Endodermal cell (in vitro differentiated cells): ENCODE results near the gene TP53BP1. TPM values are rescaled to one million over a fixed set of nuclear protein-coding genes. Genes with fewer than 3 reads are reported as not detected.

Source experiments
- DNase-seq: peaks from one replicate; pipeline ENCODE4 v3.0.0-alpha.2; 2017
- H3K27ac ChIP-seq: 2 replicates; pipeline ENCODE4 v1.5.1; 2013; ENCODE audit warnings: mild to moderate bottlenecking, low read depth, low read length, moderate library complexity
- H3K27me3 ChIP-seq: 2 replicates; pipeline ENCODE4 v1.6.1; 2013; ENCODE audit warnings: mild to moderate bottlenecking, low read length, moderate library complexity; ENCODE audit not compliant: insufficient read depth, control insufficient read depth, poor library complexity, severe bottlenecking
- H3K36me3 ChIP-seq: 2 replicates; pipeline ENCODE4 v1.7.0; 2013; ENCODE audit warnings: mild to moderate bottlenecking, low read length, moderate library complexity; ENCODE audit not compliant: control insufficient read depth, insufficient read depth
- H3K4me1 ChIP-seq: one replicate; pipeline ENCODE4 v1.7.0; 2013; ENCODE audit warnings: low read length; ENCODE audit not compliant: control insufficient read depth, insufficient read depth
- H3K4me3 ChIP-seq: 2 replicates; pipeline ENCODE4 v1.5.1; 2013; ENCODE audit warnings: mild to moderate bottlenecking, low read length, moderate library complexity
- H3K9ac ChIP-seq: 2 replicates; pipeline ENCODE4 v1.6.1; 2013; ENCODE audit warnings: mild to moderate bottlenecking, low read length, moderate library complexity; ENCODE audit not compliant: poor library complexity, severe bottlenecking; ENCODE audit errors: extremely low read depth
- H3K9me3 ChIP-seq: 2 replicates; pipeline ENCODE4 v1.6.1; 2013; ENCODE audit warnings: mild to moderate bottlenecking, low read length, moderate library complexity; ENCODE audit not compliant: control insufficient read depth
- H3K27ac Mint-ChIP-seq: 2 replicates; pipeline ENCODE4 v1.8.0; 2020; ENCODE audit warnings: mixed read lengths
- H3K27me3 Mint-ChIP-seq: 2 replicates; pipeline ENCODE4 v1.8.0; 2021; ENCODE audit warnings: mild to moderate bottlenecking, mixed read lengths; ENCODE audit not compliant: insufficient read depth
- H3K36me3 Mint-ChIP-seq: 2 replicates; pipeline ENCODE4 v1.8.0; 2020; ENCODE audit warnings: low read depth, mixed read lengths
- H3K4me1 Mint-ChIP-seq: 2 replicates; pipeline ENCODE4 v1.8.0; 2020; ENCODE audit warnings: mixed read lengths
- H3K4me3 Mint-ChIP-seq: 2 replicates; pipeline ENCODE4 v1.8.0; 2020; ENCODE audit warnings: mild to moderate bottlenecking, moderate library complexity, mixed read lengths
- H3K9me3 Mint-ChIP-seq: 2 replicates; pipeline ENCODE4 v1.8.0; 2020; ENCODE audit warnings: mild to moderate bottlenecking, mixed read lengths
- WGBS, 2 experiments: methylation state at CpG; one replicate each; pipeline versions ENCODE4 v1.1.5 to v1.1.7; 2013; ENCODE audit warnings: missing lambda C conversion rate in 2 of 2, mixed read lengths in 1 of 2; ENCODE audit not compliant: insufficient coverage in 1 of 2, insufficient read length in 1 of 2; 5-methylcytosine and 5-hydroxymethylcytosine counted together
- total RNA-seq, 2 donors: library from RNA; stranded (reverse); fragmentation: NEBNext Ultra II Directional in 1 of 2; extraction: Animal tissue kit (Norgen Biotek cat#: 25700) in 1 of 2; gene quantifications; 2 replicates in 1 of 2; 3 replicates in 1 of 2; pipeline ENCODE4 v1.2.1, GENCODE V29; 2021
- TF ChIP-seq, protein P1 (sequence below): fragments of 200-600 bp; sonication (generic); conservative IDR thresholded peaks from 2 replicates; pipeline ENCODE4 v1.5.0; 2021; ENCODE audit warnings: antibody characterized with exemption, mild to moderate bottlenecking

Gene TP53BP1
- total RNA-seq, 2 donors from 2014 or later, result 85.4 to 114 TPM

DNA sequence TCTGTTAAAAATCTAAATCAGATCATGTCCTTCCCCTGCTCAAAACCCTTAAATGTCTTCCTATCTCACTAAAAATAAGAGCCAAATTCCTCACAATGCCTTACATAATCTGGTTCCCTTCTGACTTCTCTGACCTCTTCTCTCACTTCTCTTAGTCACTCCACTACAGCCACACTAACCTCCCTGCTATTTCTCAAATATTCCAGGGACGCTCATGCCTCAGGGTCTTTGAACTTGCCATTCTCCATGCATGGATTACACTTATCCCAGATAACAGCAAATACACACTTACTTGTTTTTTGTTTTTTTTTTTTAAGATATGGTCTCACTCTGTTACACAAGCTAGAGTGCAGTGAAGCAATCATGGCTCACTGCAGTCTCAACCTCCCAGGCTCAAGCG lies 8.5 kb downstream of the TP53BP1 start:
- Histone ChIP-seq H3K9ac (no peak overlapping the region), H3K36me3 (peaks cover 69% of the 10 kb centered on the region), H3K27me3 (no peaks in the 10 kb centered on the region), H3K27ac (no peak overlapping the region), H3K4me3 (no peak overlapping the region), H3K4me1 (no peaks in the 10 kb centered on the region), H3K9me3 (no peaks in the 10 kb centered on the region)
- H3K27ac Mint-ChIP-seq, result peak overlapping the region; percentile 3
- no peak for DNase-seq
- H3K36me3 Mint-ChIP-seq, result peaks cover 72% of the 10 kb centered on the region
- no peaks in the 10 kb centered on the region for H3K4me1 Mint-ChIP-seq
- TF ChIP-seq, protein P1, sequence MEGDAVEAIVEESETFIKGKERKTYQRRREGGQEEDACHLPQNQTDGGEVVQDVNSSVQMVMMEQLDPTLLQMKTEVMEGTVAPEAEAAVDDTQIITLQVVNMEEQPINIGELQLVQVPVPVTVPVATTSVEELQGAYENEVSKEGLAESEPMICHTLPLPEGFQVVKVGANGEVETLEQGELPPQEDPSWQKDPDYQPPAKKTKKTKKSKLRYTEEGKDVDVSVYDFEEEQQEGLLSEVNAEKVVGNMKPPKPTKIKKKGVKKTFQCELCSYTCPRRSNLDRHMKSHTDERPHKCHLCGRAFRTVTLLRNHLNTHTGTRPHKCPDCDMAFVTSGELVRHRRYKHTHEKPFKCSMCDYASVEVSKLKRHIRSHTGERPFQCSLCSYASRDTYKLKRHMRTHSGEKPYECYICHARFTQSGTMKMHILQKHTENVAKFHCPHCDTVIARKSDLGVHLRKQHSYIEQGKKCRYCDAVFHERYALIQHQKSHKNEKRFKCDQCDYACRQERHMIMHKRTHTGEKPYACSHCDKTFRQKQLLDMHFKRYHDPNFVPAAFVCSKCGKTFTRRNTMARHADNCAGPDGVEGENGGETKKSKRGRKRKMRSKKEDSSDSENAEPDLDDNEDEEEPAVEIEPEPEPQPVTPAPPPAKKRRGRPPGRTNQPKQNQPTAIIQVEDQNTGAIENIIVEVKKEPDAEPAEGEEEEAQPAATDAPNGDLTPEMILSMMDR, result no peak
- no peaks in the 10 kb centered on the region for H3K27me3 Mint-ChIP-seq
- no peak overlapping the region for H3K4me3 Mint-ChIP-seq
- WGBS, 2 experiments, result 94 to 100% methylated on average over 1 to 2 of the region's 2 CpGs
- no peaks in the 10 kb centered on the region for H3K9me3 Mint-ChIP-seq

DNA sequence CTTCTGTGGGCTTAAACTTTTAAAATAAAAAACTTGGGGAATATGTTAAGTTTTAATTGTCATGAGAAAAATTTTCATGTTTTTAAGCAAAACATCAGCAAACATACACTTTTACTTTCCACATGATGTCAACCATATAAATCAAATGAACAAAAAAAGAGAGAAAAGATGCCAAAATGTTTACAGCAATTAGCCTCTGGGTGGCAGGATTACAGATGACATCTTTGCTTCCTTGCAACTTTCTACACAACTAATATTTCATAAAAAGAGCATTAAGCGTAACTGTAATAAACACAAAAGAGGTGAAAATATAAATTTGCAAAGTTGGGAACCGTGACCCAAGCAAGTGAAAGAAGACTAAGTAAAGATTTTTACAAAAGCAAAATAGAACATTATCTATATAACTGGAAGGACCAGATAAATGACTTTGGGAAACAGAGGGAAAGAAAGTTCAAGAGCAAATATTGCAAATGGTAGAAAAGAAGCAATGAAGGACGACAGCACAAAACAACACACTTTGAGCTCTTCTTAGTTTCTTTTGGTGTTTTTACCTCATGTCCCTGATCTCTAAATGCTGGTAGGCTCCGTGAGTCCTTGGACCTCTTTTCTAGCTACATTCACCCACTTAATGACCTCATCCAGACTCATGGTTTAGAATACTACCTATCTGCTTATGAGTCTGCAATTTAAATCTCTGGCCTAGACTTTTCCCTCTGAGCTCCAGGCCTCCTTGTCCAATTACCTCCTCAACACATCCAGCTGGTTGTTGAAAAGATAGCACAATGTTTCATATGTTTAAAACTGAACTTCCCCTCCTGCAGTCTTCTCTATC lies 9.4 kb downstream of the TP53BP1 start:
- Histone ChIP-seq H3K27me3 (no peaks in the 10 kb centered on the region), H3K9ac (no peak overlapping the region), H3K4me1 (no peaks in the 10 kb centered on the region), H3K27ac (no peak overlapping the region), H3K4me3 (no peak overlapping the region), H3K36me3 (peaks cover 69% of the 10 kb centered on the region), H3K9me3 (no peaks in the 10 kb centered on the region)
- Mint-ChIP-seq H3K9me3 (no peaks in the 10 kb centered on the region), H3K36me3 (peaks cover 72% of the 10 kb centered on the region), H3K27ac (no peak overlapping the region), H3K27me3 (no peaks in the 10 kb centered on the region), H3K4me1 (no peaks in the 10 kb centered on the region), H3K4me3 (no peak overlapping the region)
- TF ChIP-seq, protein P1, result peak; percentile 54
- no peak for DNase-seq
- 90 to 97% methylated on average over 1 to 4 of the region's 4 CpGs for WGBS, 2 experiments

DNA sequence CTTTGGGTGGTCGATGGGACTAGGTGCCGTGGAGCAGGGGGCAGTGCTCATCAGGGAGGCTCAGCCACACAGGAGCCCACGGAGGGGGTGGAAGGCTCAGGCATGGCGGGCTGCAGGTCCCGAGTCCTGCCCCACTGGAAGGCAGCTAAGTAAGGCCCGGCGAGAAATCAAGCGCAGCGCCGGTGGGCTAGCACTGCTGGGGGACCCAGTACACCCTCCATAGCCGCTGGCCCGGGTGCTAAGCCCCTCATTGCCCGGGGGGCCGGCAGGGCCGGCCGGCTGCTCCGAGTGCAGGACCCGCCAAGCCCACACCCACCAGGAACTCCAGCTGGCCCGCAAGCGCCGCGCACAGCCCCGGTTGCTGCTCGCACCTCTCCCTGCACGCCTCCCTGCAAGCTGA lies 19.1 kb downstream of the TP53BP1 start:
- H3K36me3 Mint-ChIP-seq, result peaks cover 84% of the 10 kb centered on the region

More for the DNA sequence above, 19.1 kb downstream of the TP53BP1 start:
- H3K4me3 Mint-ChIP-seq, result no peak overlapping the region
- Histone ChIP-seq H3K27me3 (no peaks in the 10 kb centered on the region), H3K4me3 (no peak overlapping the region), H3K9me3 (peaks cover 7% of the 10 kb centered on the region), H3K4me1 (no peaks in the 10 kb centered on the region), H3K36me3 (peaks cover 93% of the 10 kb centered on the region), H3K9ac (no peak overlapping the region), H3K27ac (no peak overlapping the region)
- H3K27ac Mint-ChIP-seq, result no peak overlapping the region
- no peaks in the 10 kb centered on the region for H3K4me1 Mint-ChIP-seq
- DNase-seq, result no peak
- TF ChIP-seq, protein P1, result no peak
- H3K27me3 Mint-ChIP-seq, result no peaks in the 10 kb centered on the region
- H3K9me3 Mint-ChIP-seq, result no peaks in the 10 kb centered on the region
- WGBS, 2 experiments, result 96 to 97% methylated on average over 15 to 25 of the region's 25 CpGs
